Posterior vena cava (tissue), 2 donors: Measurements from ENCODE around the gene IFI44. TPM values are rescaled to one million over a fixed set of nuclear protein-coding genes. Genes with fewer than 3 reads are reported as not detected.

ENCODE experiments used
- DNase-seq: peaks from one replicate; pipeline ENCODE4 v3.0.0-alpha.2; 2020; ENCODE audit warnings: low spot score
- intact Hi-C, 2 donors: fragments of 100-400 bp; cut with DNase I; formaldehyde crosslinking; loops; one replicate each; pipeline versions ENCODE4 v1.14.1 to v1.14.2; 2022 to 2023
- long read RNA-seq, 2 donors: library from polyadenylated mRNA; unstranded; transcript quantifications; one replicate each; pipeline ENCODE4 v2.0.0, GENCODE V29; 2020 to 2021
- total RNA-seq, 2 donors: library from RNA; stranded (reverse); fragmentation: NEBNext Ultra II Directional; extraction: Animal tissue kit (Norgen Biotek cat#: 25700); gene quantifications; one replicate each; pipeline ENCODE4 v1.2.1, GENCODE V29; 2021
- donor health status: DM: yes; HTN: yes; CAD: no.
- donor health status: DM: yes; HTN: yes; CAD: no.

The IFI44 gene
- total RNA-seq: 10 to 100 TPM; 32.7 to 51.4 TPM
- long read RNA-seq, donor 1, partial matches to known transcripts: 0 of 3 reads
- long read RNA-seq, donor 1, other reads (novel, unspliced or antisense): 3 of 3 reads
- long read RNA-seq, donor 2, transcript IFI44-201 (9 exons, 1,687 nt): major isoform, 8 of 16 reads
- long read RNA-seq, donor 2, partial matches to known transcripts: 2 of 16 reads
- long read RNA-seq, donor 2, other reads (novel, unspliced or antisense): 4 of 16 reads

DNA sequence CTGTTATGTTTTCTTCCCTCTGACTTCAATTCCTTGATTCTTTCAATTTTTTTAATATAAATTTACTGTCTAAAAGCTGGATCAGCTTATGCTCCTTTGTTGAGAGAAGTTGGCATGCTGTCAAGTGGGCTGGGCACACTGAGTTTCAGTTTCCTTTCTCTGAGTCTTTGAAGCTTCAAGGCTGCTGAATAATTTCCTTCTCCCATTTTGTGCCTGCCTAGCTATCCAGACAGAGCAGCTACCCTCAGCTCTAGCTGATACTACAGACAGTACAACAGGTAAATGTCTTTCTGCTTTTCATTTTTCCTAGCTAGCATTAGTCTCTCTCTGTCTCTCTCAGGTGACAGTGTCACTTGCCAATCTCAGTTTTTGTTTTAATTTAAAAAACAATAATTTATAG is at the start of gene IFI44:
TSS of gene IFI44 (plus strand) at position 204 of the 400 bp plus-strand sequence. CDS start 365 bp downstream, outside the sequence.
- intact Hi-C loops: no loop called here
- peak; percentile 90 for DNase-seq

- intact Hi-C loops: no loop called here
- no peak for DNase-seq
Measured at GRCh38 chr1:78601068-78601467, 48.6 kb upstream of the IFI44 start.

DNA sequence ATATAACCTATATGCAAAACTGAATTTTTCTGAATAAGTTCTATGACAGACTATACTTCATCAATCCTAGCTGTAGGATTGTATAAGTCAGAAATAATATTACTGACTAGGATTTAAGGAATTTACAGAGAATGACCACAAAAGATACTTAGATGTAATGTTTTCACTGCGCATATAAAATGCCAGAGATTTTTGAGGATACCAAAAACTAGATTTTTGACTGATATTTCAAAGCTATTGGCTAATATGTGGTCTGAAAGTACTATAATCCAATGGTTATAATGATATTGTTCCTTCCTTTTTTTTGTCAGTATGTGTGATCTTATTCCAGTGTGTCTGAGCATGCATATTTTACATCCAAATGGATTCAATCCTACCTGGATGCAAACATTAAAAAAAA is 46.4 kb upstream of the IFI44 start:
- DNase-seq: no peak
- intact Hi-C loops: no loop called here

- DNase-seq: no peak
- intact Hi-C loops: loop anchor here (5.0 kb wide), 2 partner anchors 462 to 1083 kb away; no protein-coding TSS in a partner anchor
Measured at GRCh38 chr1:78604643-78605042, 45.0 kb upstream of the IFI44 start.

- intact Hi-C loops: loop anchor here (5.0 kb wide), 2 partner anchors 464 to 1081 kb away; no protein-coding TSS in a partner anchor
Measured at GRCh38 chr1:78606274-78606673, 43.4 kb upstream of the IFI44 start.

GRCh38 chr1:78607334-78607927 is 42.2 kb upstream of the IFI44 start:
- intact Hi-C loops: loop anchor here (5.0 kb wide), 2 partner anchors 465 to 1080 kb away; no protein-coding TSS in a partner anchor
- no peak for DNase-seq

More at GRCh38 chr1:78606274-78606673, 43.4 kb upstream of the IFI44 start:
- DNase-seq: no peak

GRCh38 chr1:78607944-78608343 is 41.7 kb upstream of the IFI44 start:
- DNase-seq: peak; percentile 62
- intact Hi-C loops: loop anchor here (5.0 kb wide), 2 partner anchors 466 to 1079 kb away; no protein-coding TSS in a partner anchor

GRCh38 chr1:78617615-78618026 is 32.0 kb upstream of the IFI44 start:
- intact Hi-C loops: loop anchor here (5.0 to 10.0 kb wide), 3 partner anchors 57 to 630 kb away; no protein-coding TSS in a partner anchor
- peak; percentile 77 for DNase-seq

DNA sequence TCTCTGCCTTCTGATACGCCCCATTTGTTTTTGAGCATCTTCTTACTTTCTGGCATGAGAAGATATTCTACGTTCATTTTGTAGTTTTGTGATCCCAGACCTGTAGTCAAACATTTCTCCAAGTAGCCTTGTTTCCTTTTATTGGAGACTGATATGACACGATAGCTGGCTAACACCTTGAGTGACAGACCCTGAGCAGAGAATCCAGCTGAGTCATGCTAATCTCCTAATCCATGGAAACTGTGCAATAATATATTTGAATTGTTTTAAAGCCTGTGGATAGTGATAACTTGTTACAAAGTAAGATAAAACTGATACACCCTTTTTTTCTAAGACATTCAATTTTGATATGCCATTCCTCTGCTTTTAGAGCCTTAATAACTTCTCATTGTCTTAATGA is 30.6 kb upstream of the IFI44 start:
- intact Hi-C loops: loop anchor here (5.0 to 10.0 kb wide), 3 partner anchors 56 to 628 kb away; no protein-coding TSS in a partner anchor

GRCh38 chr1:78619446-78619802 is 30.2 kb upstream of the IFI44 start:
- intact Hi-C loops: loop anchor here (5.0 to 10.0 kb wide), 3 partner anchors 55 to 628 kb away; no protein-coding TSS in a partner anchor
- no peak for DNase-seq

More for the DNA sequence above, 30.6 kb upstream of the IFI44 start:
- DNase-seq: no peak

DNA sequence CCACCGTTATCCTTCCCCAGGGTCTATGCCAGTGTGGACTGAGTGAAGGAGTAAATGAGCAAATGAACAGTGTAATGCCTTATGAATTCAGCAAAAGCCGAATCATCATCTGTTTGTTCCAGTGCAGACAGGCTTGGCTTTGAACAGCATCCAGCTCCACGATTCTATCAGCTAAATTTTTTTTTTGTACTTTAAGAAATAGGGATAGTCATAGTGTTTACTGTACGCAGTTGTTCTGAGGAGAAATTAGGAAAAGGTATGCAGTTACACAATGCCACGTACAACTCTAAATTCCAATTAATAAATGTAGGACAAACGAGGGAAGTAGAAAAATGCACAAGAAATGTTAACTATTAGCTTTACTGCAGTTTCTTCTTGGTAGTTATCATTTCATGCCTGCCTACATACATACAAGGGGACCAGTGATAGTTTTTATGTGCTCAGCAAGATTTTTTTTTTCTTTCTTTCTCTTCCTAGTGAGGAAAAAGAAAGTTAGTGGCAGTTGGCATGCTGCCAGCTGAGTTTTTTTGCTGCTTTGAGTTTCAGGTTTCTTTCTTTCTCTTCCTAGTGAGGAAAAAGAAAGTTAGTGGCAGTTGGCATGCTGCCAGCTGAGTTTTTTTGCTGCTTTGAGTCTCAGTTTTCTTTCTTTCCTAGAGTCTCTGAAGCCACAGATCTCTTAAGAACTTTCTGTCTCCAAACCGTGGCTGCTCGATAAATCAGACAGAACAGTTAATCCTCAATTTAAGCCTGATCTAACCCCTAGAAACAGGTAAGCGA is 29.6 kb upstream of the IFI44 start, which contains the start of gene IFI44L:
TSS of gene IFI44L (plus strand) at position 646 of the 777 bp plus-strand sequence. CDS start 7,468 bp downstream, outside the sequence.
- intact Hi-C loops: loop anchor here (5.0 to 10.0 kb wide), 3 partner anchors 55 to 627 kb away; no protein-coding TSS in a partner anchor
- DNase-seq: no peak

DNA sequence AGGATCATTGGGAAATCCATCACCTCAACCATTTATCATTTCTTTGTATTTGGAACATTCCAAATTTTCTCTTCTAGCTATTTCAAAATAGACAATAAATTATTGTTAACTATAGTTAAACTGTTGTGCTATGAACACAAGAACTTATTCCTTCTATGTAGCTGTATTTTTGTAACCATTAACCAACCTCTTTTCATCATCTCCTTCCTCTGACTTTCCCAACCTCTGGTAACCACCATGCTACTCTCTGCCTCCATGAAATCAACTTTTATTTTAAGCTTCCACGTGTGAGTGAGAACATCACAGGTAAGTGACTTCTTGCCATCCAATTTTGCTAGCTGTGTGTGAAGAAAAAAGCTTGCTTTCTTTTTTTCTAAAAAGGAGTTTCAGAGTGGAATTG is 29.0 kb upstream of the IFI44 start:
- DNase-seq: no peak
- intact Hi-C loops: no loop called here

GRCh38 chr1:78622548-78622947 is 27.1 kb upstream of the IFI44 start:
- DNase-seq: no peak
- intact Hi-C loops: no loop called here

- DNase-seq: no peak
- intact Hi-C loops: no loop called here
Measured at GRCh38 chr1:78624035-78624434, 25.6 kb upstream of the IFI44 start.

DNA sequence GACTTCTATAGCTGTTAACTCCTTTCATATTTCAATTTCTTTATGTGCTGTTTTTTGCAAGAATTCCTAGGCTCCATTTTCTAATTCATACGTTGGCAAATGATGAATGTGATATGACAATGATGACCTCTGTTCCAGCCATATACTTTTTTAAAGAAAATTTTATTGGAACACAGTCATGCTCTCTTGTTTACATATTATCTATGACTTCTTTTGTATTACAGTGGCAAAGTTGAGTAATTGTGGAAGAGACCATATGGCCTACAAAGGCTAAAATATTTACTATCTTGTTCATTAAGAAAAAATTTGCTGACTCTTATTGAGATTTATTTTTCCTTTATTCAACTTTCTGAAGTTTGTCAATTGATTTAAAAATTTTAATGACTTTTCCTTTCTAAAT is 22.3 kb upstream of the IFI44 start:
- no peak for DNase-seq
- intact Hi-C loops: no loop called here

DNA sequence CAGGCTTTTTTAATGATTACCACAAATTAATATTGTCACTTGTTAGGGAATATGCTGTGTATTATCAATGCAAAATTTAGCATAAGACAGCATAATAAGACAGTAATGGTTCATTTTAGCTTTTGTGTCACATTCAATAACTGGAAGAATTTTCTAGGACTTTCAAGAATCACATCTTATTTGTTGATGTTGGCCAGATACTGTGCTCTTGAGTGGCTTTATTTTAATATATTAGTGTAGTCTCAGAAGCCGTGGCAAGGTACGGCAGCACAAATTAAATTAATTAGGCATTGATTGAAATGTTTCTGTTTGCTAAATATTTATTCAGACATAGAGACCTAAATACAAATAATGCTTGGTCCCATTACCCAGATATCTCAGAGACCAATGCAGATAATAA is 19.0 kb upstream of the IFI44 start:
- intact Hi-C loops: no loop called here
- DNase-seq: no peak

GRCh38 chr1:78633209-78633608 is 16.4 kb upstream of the IFI44 start:
- intact Hi-C loops: no loop called here
- DNase-seq: no peak

- intact Hi-C loops: no loop called here
Measured at GRCh38 chr1:78640462-78640861, 9.2 kb upstream of the IFI44 start.

DNA sequence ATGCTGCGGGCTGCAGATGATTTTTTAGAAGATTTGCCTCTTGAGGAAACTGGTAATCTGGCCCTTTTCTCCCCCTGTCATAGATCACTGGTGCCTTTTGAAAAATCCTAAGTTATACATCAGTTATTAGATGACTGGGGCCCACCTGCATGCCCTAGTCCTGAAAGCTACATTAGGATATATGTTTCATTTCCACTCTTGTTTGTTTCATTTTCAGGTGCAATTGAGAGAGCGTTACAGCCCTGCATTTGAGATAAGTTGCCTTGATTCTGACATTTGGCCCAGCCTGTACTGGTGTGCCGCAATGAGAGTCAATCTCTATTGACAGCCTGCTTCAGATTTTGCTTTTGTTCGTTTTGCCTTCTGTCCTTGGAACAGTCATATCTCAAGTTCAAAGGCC is 8.1 kb upstream of the IFI44 start:
- DNase-seq: no peak
- intact Hi-C loops: no loop called here

More at GRCh38 chr1:78640462-78640861, 9.2 kb upstream of the IFI44 start:
- DNase-seq: no peak

GRCh38 chr1:78645723-78646122 is 3.9 kb upstream of the IFI44 start:
- intact Hi-C loops: no loop called here
- no peak for DNase-seq
